Measurements from ENCODE around the gene SMARCD3. TPM values are rescaled to one million over a fixed set of nuclear protein-coding genes. Genes with fewer than 3 reads are reported as not detected.
A peak's percentile ranks its signal among the peaks of the same experiment; 100 is the strongest.

Gene SMARCD3
- total RNA-seq, 4 donors from 2014 or later = 23.6 to 45.1 (median 39.8) TPM

GRCh38 chr7:151273651-151274390, 25.3 kb upstream of the SMARCD3 start:
- ATAC-seq = no peak
- Histone ChIP-seq H3K9me3 (no peaks in the 10 kb centered on the region), H3K4me1 (peaks cover 0 to 35% (median 8%) of the 10 kb centered on the region in 3 donors), H3K36me3 (peaks cover 0 to 10% of the 10 kb centered on the region in 2 donors), H3K27me3 (no peaks in the 10 kb centered on the region), H3K4me3 (no peak overlapping the region), H3K27ac (no peak overlapping the region)
- TF ChIP-seq EP300 (IDR thresholded peaks at IDR 0.05) (no peak), POLR2AphosphoS5 (IDR thresholded peaks at IDR 0.05) (no peak), POLR2A (IDR thresholded peaks at IDR 0.05) (no peak), CTCF (IDR thresholded peaks at IDR 0.05) (no peak)
- WGBS, 2 donors (ENCODE audit: low coverage in 1 of 2) = 60% methylated on average over 1 of the region's 9 CpGs; no CpG with 5 or more reads in 1 of the 2 donors

- no peak for ATAC-seq
- H3K36me3 ChIP-seq = peaks cover 0 to 17% of the 10 kb centered on the region in 2 donors
- H3K27me3 ChIP-seq = no peaks in the 10 kb centered on the region
- peaks cover 0 to 35% (median 8%) of the 10 kb centered on the region in 3 donors for H3K4me1 ChIP-seq
- no peak overlapping the region for H3K4me3 ChIP-seq
- H3K9me3 ChIP-seq = no peaks in the 10 kb centered on the region
- 80% methylated on average over 1 of the region's 7 CpGs; no CpG with 5 or more reads in 1 of the 2 donors for WGBS, 2 donors (ENCODE audit: low coverage in 1 of 2)
- no peak for TF ChIP-seq POLR2A (IDR thresholded peaks at IDR 0.05)
- no peak for TF ChIP-seq POLR2AphosphoS5 (IDR thresholded peaks at IDR 0.05)
- no peak for TF ChIP-seq EP300 (IDR thresholded peaks at IDR 0.05)
- TF ChIP-seq CTCF (IDR thresholded peaks at IDR 0.05) = no peak
- peak overlapping the region in 1 of 4 donors; percentile 17 for H3K27ac ChIP-seq
Observed at GRCh38 chr7:151272877-151273276, 24.4 kb upstream of the SMARCD3 start.

GRCh38 chr7:151272405-151272804, 23.9 kb upstream of the SMARCD3 start:
- no peaks in the 10 kb centered on the region for H3K27me3 ChIP-seq
- no peak overlapping the region for H3K4me3 ChIP-seq
- 68 to 80% methylated on average over 1 to 2 of the region's 10 CpGs for WGBS, 2 donors (ENCODE audit: low coverage in 1 of 2)
- TF ChIP-seq CTCF (IDR thresholded peaks at IDR 0.05) (no peak), EP300 (IDR thresholded peaks at IDR 0.05) (no peak), POLR2A (IDR thresholded peaks at IDR 0.05) (no peak), POLR2AphosphoS5 (IDR thresholded peaks at IDR 0.05) (no peak)
- H3K4me1 ChIP-seq = peaks cover 0 to 30% (median 8%) of the 10 kb centered on the region in 3 donors
- ATAC-seq = no peak
- no peaks in the 10 kb centered on the region for H3K9me3 ChIP-seq
- peak overlapping the region in 1 of 4 donors; percentile 17 for H3K27ac ChIP-seq
- peaks cover 0 to 17% of the 10 kb centered on the region in 2 donors for H3K36me3 ChIP-seq

- no peaks in the 10 kb centered on the region for H3K9me3 ChIP-seq
- TF ChIP-seq POLR2AphosphoS5 (IDR thresholded peaks at IDR 0.05) (peak; percentile 53), EP300 (IDR thresholded peaks at IDR 0.05) (no peak), POLR2A (IDR thresholded peaks at IDR 0.05) (no peak)
- H3K27me3 ChIP-seq = no peaks in the 10 kb centered on the region
- peak; percentile 85 for ATAC-seq
- peaks cover 0 to 17% of the 10 kb centered on the region in 2 donors for H3K36me3 ChIP-seq
- H3K27ac ChIP-seq = peak overlapping the region in 2 of 4 donors; percentile 35 to 40
- peaks cover 0 to 26% (median 8%) of the 10 kb centered on the region in 3 donors for H3K4me1 ChIP-seq
- H3K4me3 ChIP-seq = no peak overlapping the region
- WGBS, 2 donors (ENCODE audit: low coverage in 1 of 2) = 55 to 90% methylated on average over 2 to 7 of the region's 7 CpGs
Observed at GRCh38 chr7:151271699-151272355, 23.3 kb upstream of the SMARCD3 start.

GRCh38 chr7:151269511-151269910, 21.0 kb upstream of the SMARCD3 start:
- Histone ChIP-seq H3K27me3 (no peaks in the 10 kb centered on the region), H3K27ac (no peak overlapping the region), H3K4me1 (peaks cover 0 to 12% (median 0%) of the 10 kb centered on the region in 3 donors), H3K36me3 (peaks cover 0 to 17% of the 10 kb centered on the region in 2 donors), H3K9me3 (no peaks in the 10 kb centered on the region), H3K4me3 (no peak overlapping the region)
- WGBS, 2 donors (ENCODE audit: low coverage in 1 of 2) = 93% methylated on average over 3 to 7 of the region's 10 CpGs
- no peak for TF ChIP-seq POLR2A (IDR thresholded peaks at IDR 0.05)
- no peak for TF ChIP-seq CTCF (IDR thresholded peaks at IDR 0.05)
- no peak for TF ChIP-seq POLR2AphosphoS5 (IDR thresholded peaks at IDR 0.05)
- no peak for TF ChIP-seq EP300 (IDR thresholded peaks at IDR 0.05)
- no peak for ATAC-seq

All from gastroesophageal sphincter (tissue), 4 donors.